ENCODE results near the gene IGF1R.

The IGF1R gene

DNA sequence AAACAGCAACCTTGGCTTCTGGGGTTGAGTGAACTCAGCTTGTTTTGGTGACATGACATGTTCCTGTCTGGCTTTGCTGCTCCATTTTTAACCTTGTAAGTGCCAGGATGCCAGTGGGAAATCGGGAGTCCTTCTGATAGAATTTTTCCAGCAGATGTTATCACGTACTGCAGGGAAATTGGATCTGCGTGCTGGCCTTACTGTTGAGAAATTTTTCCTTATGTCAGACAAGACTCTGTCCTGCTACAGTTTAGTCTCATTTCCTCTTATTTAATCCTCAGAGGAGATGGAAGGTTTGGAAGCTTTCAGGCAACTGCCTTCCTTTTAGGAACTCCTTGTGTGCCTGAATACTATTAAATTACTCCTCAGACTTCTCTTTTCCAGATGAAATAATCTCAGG lies 278.7 kb downstream of the IGF1R start:
- no peak for DNase-seq

DNA sequence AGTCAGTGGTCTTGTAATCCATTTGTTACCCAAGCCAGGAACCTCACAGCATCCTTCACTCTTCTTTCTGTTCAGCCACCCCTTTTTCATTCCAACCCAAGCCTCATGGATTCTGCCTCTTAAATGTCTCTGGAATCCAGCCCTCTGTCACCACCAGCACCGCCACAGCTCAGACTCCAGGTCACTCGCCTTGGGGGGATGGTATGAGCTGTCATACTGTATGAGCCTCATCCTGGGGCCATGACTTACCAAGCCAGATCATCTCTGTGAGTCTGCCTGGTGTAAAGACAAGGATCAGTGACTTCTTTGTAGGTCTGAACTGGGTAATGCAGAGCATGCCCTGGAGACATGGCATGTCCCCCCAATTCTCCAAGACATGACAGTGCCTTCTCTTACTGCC lies 279.7 kb downstream of the IGF1R start:
- no peak for DNase-seq

DNA sequence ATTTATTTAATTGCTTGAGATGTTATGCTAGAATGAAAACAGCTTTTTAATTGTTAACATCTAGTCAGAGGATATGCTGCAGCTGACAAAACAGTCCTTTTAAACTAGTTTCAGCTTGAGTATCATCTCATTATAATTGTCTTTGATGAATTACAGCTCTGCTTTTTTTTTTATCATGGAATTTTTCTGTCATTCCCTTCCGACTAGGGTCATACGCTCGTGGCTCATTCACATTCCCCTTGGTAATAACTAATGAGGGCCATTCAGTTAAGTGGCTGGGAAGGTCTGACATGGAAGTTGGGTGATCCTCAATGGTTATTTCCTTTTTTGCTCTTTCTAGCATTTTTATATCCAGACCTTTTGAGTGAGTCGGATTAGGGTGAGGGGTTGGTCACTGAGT lies 282.2 kb downstream of the IGF1R start:
- no peak for DNase-seq

DNA sequence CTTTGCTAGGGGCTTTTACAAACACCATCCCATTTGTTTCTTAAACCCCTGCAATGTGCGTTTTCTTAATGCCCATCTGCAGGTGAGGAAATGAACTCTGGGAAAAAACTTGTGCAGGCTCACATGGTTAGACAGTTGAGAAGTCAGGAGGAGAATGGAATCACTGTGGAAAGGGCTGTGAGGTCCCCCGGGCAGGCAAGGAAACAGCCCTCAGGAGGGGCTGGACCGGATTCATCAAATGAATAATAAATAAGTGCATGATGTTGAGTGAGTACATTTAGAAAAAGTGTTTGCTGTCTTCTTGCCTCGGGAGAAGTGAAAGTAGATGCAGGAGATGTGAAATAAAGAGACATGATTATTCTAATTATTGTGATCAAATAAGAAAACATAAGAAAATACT lies 282.7 kb downstream of the IGF1R start:
- no peak for DNase-seq

- no peak for DNase-seq
These were observed 285.1 kb downstream of the IGF1R start for GRCh38 chr15:98933406-98933805.

DNA sequence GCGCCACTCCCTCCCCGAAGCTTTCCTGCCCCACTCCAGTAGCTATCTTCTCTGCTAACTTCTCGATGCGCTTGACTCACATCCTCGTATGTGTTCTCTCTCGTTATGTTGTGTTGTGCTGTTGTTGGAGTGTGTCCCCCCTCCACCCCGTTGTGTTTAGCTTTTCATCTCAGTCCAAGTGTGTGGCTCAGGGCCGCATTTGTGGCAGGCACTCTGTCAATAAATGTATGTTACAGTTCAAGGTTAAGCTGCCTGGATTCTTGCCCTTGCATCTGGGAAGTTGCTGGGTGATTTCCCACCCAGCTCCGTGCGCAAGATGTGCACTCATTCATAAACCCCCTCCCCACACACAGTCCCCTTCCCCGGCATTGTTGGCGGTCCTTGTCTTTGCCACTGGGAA lies 287.4 kb downstream of the IGF1R start:
- no peak for DNase-seq

- no peak for DNase-seq
These were observed 289.2 kb downstream of the IGF1R start for GRCh38 chr15:98937413-98938104.

GRCh38 chr15:98938105-98938417 lies 289.7 kb downstream of the IGF1R start:
- DNase-seq = no peak

DNA sequence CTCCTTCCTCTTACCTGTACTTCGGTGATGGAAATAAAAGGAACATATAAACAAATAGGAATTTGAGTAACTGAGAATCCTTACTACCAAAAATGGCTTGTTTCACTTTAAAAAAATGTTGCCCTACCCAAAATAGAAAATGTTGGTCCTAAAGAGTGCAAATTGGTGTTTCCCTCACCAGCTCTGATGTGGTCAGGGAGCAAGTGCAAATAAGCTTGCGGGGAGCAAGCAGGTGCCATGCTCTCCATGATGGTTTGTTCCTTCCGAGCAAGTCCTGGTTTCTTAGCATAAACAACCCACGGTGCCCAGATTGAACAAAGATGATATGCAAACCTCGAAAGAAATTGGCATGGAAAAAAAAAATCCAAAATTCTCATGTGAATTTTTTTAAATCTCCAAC lies 290.5 kb downstream of the IGF1R start:
- DNase-seq = no peak

DNA sequence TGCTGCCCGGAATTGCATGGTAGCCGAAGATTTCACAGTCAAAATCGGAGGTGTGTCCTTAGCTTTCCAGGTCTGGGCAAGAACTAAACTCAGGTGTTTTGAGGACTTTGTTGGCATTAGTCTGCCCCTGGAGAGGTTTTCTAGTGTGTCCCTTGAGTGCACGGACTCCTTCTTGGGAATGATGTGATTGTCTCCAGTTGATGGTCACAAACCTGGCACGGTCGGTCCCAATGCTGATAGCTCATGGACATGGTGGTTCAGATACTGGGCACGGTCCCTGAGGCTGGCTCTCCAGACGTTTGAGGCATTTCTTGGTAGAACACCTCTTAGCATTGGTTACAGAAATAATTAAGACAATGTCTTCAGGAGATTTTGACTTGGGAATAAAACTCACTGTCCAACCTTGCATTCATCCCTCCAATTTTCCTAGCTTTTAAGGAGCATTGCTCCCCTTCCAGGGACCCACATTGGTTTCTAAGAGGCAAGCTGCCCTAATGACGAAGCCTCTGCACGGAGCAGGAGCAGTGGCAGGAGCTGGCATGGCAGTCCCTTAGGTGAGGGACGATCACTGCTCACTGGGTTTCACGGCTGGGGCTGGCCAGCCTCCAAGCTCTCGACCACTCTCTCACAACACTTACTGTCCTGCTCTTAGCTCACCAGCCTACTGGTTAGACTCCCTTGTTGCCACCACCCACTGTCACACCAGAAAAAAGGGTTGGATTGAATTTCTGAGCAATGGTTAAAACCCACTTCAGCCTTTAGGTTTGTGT lies 291.2 kb downstream of the IGF1R start:
- no peak for DNase-seq

DNA sequence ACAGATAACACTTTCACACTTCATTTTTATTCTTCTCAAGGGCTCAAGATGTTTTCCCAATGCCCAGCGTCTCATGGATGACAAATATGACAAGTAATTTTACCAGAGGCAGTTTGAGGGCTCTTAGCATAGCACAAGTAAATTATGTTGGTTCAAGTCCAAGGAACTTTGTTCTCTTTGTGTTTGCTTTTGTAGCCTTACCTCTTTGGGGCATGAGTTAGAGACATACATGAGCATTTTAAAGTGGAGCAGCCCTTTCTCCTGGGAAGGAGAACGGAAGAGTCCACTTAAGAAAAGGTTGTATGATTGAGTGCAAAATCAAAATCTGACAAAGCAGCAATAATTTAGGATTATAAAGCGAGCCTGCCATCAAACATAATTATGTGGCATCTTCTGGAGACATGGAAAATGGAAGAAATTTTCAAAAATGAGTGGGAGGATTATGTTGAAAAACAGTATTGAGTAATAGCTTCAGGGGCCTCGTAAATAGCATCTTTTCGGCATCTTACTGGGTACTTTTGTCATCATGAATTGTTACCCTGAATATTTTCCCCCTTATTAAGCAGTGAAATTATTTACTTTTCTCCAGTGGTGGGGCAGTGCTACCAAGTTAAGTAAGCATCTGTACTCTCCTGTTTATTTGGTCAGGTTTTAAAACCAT lies 293.4 kb downstream of the IGF1R start:
- DNase-seq = no peak

DNA sequence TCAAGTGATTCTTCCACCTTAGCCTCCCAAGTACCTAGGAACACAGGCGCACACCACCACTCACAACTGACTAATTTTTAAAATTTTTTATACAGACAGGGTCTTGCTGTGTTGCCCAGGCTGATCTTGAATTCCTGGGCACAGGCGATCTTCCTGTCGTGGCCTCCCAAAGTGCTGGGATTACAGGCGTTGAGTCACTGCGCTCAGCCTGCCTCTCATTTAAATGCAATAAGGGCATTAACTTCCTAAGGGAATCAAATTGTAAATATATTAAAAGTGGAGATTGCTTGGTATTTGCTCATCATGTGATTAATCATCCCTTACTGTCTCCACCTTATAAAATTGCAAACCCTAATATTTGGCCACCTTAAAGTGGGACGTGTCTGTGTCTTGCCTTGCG lies 294.1 kb downstream of the IGF1R start:
- DNase-seq = no peak

GRCh38 chr15:98943051-98943508 lies 294.7 kb downstream of the IGF1R start:
- no peak for DNase-seq

- DNase-seq = no peak
These were observed 295.3 kb downstream of the IGF1R start for GRCh38 chr15:98943601-98944151.

DNA sequence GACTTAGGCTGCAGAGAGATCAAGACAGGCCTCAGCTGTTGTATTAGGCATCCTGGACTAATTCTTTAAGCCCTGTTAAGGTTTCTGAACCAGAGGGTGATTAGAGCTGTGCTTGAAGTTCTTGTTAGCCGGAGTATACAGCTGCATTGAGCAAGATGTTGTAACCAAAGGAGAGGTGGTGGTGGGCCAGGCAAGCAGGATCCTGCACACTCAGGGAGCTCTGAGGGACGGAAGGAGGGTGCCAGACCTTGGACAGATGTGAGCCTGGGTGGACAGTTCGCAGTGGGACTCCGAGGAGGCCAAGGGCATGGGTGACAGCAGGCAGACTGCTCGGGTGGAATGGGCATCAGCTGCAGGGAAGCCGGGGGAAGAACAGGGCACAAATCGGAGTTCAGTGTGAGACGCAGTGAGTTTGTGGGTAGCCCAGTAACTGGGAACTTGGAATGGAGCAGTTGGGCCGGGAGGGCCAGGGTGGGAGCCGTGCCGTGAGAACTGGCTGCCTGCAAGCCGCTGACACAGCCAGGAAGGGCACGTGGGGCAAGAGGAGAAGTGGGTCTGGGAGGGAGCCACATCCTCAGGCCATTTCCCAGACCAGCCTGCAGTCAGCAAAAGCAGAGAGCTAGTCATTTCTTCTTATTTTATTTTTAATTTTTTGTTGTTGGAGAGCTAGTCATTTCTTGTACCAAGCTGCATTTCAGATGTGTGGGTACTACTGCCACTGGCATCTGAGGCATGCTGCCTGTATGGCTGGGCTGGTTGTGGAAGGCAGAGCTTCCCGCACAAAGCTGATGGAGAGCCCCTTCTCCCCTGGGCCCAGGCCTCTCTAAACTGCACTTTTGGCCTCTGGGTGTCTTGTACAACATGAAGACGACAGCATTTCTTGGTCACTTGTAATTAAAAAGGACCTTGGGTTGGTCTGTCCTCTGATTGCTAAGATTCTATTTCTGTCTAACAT lies 298.2 kb downstream of the IGF1R start:
- no peak for DNase-seq

DNA sequence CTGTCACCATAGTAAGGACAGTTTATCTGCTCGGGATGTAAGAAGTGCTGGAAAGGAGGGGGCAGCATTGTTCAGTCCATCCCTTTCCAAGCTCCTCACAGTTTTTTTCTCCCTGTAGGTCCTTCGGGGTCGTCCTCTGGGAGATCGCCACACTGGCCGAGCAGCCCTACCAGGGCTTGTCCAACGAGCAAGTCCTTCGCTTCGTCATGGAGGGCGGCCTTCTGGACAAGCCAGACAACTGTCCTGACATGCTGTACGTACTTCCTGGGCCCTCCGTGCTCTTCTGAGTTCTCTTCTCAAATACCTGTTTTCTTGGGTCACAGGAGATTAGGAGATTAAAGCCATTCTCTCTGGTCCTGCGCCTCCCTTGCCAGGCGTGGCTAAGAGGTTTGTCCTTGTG lies 300.1 kb downstream of the IGF1R start:
- no peak for DNase-seq

DNA sequence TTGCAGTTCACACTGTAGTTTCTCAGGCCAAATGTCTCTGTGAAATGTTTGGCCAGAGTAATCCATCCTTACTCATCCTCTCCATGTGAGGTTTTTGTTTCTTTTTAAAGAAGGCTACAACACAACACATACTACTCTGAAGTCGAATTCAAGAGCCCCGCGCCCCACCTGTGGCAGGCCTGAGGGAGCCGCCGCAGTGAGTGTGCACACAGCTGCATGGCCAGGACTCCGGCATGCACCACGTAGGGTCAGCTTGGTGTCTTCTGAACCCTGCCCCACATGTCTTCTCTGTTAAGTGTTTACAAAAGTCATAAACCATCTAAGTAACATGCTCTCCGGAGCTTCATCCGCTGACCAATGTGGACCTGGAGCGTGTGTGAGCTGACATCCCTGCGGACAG lies 300.6 kb downstream of the IGF1R start:
- no peak for DNase-seq

GRCh38 chr15:98949624-98950023 lies 301.3 kb downstream of the IGF1R start:
- no peak for DNase-seq

DNA sequence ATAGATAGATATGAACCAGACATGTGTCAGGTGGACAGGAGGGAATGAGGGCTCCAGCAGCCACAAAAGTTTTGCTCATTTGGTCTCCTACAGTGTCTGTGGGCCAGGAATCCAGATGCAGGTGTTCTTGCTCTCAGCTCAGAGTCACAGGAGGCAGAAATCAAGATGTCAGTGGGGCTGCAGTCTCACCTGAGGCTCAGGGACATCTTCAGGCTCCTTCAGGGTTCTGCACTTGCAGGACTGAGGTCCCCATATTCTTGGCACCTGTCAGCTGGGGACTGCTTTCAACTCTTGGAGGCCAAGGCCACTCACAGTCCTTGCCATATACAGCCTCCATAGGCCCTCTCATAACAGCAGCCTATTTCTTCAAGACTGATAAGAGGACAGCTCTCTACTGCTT lies 301.9 kb downstream of the IGF1R start:
- DNase-seq = no peak

- DNase-seq = no peak
These were observed 302.7 kb downstream of the IGF1R start for GRCh38 chr15:98951004-98951403.

DNA sequence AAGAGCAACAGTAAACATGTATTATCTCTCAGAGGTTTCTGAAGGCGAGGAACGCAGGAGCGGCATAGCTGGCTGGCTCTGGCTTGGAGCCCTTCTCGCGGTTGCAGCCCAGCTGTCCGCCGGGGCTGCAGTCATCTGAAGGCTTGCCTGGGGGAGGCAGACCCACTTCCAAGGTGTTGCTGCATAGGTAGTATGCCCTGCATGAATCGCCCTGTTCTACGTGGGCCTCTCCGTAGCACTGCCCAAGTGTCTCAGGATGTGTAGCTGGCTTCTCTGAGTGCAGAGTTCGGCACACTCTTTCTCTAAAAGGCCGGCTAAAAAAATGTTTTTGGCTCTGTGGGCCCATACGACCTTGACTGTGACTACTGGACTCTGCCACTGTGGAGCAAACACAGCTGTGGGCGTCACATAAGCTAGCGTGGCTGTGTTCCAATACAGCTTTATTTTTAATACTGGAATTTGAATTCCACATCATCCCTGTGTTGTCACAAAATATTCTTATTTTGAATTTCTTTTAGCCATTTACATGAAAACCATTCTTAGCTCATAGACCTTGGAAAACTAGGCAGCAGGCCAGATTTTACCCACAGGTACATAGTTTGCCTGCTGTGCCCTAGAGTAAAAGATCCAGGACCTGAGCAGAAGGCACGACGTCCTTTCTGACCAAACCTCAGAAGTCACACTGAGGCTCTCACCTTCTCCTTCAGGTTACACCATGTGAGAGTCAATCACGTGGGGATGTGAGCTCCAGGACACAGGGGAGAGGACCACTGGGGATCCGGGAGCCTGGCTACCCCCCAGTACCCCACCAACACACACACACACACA lies 303.4 kb downstream of the IGF1R start:
- no peak for DNase-seq

DNA sequence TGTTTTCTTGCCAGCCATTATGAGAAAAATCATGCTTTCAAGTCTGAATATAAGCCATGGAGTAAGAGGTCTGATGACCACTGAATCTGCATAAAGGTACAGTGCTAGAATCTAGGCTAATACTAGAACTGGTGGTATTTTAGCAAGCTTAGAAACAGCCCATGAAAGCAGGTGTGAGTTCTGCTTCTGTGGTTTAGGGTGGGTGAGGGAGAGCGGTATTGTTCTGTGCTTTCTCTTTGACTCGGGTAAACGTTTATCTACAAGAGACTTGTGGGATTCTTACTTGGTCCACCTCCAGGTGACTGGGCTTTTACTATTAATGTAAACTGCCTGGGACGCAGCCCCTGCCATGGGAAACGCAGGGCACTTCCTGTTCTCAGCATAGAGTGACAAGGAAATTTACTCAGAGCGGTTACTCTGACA lies 304.1 kb downstream of the IGF1R start:
- no peak for DNase-seq
